NCI-H69 (cell line): Measurements from ENCODE around the gene PBX3.
"Not testable (repeated sequence)": the region's sequence is repeated elsewhere in the genome, so short reads cannot be mapped to it uniquely, and the experiment has no call there.

Experiments
- DNase-seq: peaks from one replicate; lab custom pipeline; 2025; lab: John Stamatoyannopoulos, UW

Gene PBX3

DNA sequence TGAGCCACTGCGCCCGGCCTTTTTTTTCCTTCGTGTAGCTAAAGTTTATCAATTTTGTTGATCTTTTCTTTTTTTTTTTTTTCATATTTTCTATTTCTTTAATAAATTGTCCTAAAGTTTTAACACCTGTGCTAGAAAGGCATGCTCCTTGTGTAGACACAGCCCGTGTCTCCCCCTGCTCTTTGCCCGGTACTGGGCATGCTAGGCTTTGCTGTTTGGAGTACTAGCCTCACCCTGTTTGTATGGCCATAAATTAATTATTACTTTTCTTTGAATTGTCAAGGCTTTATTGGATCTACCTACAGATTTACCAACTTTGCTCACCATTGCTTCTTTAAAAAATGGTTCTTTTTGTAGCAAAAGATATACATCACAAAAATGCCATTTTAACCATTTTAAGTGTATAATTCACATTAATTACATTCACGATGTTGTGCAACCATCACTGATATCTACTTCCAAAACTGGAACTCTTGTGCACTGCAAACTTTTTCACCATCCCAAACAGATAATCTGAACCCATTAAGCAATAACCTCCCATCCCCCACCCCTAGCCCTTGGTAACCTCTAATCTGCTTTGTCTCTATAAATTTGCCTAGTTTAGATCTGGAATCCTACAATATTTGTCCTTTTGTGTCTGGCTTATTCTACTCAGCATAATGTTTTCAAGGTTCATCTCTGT, 31.5 kb downstream of the PBX3 start:
- DNase-seq = not testable (repeated sequence)

DNA sequence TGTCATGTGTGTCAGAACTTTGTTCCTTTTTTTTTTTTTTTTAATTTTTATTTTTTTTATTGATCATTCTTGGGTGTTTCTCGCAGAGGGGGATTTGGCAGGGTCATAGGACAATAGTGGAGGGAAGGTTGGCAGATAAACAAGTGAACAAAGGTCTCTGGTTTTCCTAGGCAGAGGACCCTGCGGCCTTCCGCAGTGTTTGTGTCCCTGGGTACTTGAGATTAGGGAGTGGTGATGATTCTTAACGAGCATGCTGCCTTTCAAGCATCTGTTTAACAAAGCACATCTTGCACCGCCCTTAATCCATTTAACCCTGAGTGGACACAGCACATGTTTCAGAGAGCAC, 32.0 kb downstream of the PBX3 start:
- not testable (repeated sequence) for DNase-seq

DNA sequence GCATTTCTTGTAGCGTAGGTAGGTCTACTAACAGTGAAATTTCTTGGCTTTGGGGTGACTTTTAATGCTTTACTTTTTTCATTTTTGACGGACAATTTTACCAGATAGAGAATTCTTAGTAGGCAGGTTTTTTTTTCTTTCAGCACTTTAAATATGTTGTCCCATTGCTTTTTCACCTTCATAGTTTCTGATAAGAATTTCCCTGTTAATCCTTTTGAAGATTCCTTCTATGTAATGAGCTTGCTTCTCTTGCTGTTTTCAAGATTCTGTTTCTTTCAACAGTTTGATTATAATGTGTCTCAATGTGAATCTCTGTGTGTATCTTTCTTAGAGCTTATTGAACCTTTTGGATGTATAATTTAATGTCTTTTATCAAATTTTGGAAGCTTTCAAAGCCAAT, 35.5 kb downstream of the PBX3 start:
- no peak for DNase-seq

DNA sequence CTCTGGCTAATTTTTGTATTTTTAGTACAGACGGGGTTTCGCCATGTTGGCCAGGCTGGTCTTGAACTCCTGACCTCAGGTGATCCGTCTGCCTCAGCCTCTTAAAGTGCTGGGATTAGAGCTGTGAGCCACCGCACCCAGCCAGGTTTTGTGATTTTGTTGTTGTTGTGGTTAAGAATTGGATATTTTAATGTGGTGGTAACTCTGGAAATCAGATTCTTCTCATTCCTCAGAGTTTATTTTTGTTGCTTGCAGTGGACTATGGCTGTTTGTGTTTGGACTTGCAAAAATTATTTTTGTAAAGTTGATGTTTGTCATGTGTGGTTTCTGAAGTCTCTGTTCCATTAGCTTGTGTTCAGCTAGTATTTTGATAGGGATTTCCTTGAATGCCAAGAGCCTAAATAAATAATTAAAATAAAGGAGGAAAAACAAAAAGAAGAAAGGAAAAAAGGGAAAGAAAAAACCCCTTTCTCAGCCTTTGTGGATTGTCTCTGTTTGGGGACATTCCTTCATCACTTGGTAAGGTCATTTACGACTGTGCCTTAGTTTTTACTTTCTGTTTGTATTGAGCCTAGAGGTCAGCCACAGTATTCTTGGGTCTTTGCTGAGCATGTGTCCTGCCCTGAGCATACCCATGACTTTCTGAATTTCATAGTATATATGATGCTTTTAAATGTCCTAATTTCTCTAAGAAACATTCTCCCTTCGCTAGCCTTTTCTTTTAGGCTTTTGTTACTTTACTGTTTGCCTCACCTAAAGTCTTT, 37.3 kb downstream of the PBX3 start:
- no peak for DNase-seq

DNA sequence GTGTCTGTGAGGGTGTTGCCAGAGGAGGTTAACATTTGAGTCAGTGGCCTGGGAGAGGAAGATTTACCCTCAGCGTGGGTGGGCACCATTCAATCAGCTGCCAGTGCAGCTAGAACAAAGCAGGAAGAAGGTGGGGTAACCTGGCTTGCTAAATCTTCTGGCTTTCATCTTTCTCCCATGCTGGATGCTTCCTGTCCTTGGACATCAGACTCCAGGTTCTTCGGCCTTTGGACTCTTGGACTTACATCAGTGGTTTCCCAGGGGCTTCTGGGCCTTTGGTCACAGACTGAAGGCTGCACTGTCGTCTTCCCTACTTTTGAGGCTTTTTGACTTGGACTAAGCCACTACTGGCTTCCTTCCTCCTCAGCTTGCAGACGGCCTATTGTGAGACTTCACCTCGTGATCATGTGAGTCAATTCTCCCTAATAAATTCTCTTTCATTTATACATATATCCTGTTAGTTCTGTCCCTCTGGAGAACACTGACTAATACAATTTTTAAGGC, 38.1 kb downstream of the PBX3 start:
- no peak for DNase-seq

DNA sequence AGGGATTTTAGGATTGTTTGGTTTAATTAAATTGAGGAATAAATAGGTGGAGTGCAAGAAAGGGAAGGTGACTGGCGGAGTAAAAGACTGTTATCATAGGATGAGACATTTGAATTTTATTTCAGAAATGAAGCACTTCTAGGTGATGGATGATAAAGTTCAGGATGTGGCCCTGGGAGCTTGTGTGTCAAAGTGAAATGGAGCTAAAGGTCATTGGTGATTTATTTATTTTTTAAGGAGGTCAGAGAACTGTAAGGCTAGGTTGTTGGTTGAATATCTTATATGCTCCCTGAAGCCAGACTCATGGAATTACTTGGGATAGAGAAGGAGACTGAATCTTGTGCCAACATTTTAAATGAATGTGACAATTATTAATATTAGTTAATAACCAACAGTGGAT, 40.5 kb downstream of the PBX3 start:
- no peak for DNase-seq

DNA sequence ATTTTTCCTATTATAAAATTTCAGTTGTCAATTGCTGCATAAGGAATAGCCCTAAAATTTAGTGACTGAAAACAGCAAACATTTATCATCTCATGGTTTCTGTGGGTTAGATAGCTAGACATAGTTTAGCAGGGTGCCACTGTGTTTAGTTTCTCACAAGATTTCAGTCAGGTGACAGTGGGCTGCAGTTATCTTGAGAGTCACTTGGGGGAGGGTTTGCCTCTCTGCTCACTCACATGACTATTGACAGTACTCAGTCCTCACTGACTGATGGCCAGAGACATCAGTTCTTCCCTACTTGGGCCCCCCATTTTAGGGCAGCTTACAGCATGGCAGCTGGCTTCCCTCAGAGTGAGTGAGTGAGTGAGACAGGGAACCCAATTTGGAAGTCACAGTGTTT, 42.0 kb downstream of the PBX3 start:
- no peak for DNase-seq

DNA sequence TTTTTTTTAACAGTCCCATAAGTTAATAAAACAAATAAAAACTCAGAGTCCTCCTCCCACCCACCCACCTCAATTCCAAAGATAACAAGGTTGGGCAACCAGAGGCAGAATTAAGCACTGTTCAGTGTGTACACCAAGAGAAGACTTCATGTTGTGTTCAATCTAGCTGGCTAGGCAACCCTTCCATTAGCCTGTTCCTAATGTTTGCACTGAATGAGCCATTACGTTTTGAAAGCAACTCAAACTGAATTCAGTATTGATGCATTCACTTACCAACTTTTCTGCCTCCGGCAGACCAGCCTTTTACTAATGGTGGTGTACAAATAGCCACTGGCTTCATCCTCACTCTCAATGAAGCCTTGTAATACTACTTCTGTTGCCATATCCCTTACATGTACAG, 47.5 kb downstream of the PBX3 start:
- peak; percentile 98 for DNase-seq

DNA sequence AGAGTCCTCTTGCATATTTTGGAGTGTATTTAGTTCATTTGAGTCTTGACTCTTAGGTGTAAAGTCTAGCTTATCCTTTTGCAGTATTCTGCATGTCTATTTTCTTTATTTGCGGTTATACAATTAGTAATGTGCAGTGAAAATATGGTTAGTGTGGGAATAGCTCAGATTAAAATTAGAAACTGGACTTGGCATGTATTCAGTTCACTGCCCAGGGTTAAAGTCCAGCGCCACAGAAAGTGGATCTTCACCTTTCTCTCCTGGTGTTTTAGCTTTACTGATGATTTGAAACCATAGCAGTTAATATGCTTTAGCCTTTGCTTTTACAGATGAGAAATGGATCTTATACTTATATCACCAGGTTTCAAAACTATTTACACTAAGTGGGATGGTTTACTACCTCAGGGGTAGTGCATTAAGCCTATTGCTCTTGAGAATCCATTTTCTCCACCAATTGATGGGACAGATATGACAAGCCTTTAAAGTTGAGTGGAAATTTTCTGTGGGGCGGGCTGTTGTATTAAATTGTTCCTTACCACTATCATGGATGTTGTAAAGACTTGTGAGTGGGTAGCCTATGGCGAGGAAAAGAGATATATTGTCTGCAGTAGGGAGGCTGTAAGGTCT, 48.9 kb downstream of the PBX3 start:
- peak; percentile 26 for DNase-seq

DNA sequence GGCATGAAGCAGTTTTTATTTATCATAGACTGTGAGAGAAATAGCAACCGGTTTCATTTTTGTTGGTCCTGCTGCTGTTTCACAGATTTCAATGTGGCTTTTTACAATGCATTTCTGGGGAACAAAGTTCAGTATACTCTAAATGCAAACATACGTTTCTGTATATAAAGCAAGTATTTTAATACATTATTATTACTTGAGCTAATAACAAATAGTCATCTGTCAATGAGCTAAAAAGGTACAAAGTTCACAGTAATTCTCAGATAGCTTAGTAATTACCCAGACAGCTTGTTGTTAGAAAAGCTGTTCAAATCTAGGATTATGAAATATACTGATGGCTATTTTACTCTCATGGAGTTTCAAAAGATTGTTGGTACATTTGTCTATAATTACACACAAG, 50.8 kb downstream of the PBX3 start:
- peak; percentile 35 for DNase-seq

DNA sequence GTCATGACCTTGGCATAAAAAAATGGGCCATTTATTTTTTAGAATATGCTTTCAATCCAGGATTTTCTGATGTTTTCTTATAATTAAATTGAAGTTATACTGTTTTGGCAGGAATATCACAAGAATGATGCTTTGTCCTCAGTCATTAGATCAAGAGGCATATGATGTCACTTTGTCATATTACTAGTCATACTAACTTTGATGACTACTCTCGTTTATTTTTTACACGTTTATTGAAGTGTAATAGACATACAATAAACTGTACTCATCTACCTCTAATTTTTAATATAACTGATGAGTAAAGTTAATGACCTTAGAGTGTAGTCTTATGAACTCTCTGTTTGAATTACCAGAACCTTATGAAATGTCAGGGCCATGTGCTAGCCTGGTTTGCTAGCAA, 56.4 kb downstream of the PBX3 start:
- DNase-seq = no peak

DNA sequence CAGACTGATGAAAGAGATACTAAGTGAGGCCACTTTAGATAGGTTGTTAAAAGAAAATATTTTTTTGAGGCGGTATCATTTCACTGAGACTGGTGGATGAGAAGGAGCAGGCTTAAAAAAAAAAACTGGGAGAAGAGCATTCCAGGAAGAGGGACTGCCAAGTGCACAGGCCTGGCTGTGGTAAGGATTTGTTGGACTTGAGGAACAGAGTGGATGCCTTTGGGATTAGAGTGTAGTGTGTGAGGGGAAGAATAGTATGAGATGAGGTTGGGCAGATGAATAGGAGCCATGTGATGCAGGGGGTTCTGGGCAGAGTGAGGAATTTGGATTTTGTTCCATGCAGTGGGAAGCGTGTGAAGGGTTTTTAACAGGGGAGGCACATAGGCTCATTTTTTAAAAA, 57.9 kb downstream of the PBX3 start:
- DNase-seq = no peak

DNA sequence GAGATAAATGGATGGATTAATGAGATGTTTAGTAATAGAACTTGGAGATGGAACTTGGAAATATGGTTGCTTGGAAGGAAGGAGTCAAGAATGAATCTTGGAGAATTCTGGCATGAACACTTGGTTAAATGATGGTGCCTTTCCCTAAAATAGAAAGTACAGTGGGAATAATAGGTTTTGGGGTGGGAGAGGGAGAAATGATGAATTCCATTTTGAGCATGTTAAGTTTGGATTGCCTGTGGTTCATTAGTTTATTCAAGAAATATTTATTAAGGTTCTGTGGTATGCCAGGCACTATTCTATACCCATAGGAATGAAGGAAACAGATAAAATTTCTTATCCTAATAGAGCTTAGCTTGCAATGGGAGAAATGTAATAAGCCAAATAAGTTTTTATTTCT, 58.4 kb downstream of the PBX3 start:
- no peak for DNase-seq

DNA sequence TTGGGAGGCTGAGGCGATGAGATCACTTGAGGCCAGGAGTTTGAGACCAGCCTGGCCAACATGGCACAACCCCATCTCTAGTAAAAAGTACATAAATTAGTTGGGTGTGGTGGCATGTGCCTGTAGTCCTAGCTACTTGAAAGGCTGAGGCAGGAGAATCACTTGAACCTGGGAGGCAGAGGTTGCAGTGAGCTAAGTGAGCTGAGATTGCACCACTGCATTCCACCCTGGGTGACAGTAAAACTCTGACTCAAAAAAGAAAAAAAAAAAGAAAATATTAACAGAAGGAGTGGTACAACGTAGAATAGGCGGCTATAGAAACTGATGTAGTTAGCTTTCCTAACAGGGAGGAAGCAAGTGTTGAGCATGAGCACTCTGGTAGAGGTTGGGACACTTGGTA, 59.9 kb downstream of the PBX3 start:
- DNase-seq = no peak

DNA sequence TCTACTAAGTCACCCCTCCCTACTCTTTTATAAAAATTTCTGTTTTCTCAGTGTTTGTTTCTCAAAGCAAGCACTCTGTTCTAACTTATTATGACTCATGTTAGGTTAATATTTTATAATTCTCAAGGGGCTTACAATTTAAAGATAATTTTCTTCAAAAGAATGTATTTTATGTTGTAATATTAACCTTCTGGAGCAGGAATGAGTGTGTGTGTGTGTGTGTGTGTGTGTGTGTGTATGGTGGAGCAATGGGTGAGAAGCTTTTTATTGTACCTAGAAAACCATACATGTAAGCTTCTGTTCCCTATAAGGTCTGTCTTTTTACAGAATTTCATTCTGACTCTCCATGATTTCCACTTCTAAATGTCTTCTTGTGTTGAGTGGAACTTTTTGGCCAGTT, 63.0 kb downstream of the PBX3 start:
- no peak for DNase-seq

DNA sequence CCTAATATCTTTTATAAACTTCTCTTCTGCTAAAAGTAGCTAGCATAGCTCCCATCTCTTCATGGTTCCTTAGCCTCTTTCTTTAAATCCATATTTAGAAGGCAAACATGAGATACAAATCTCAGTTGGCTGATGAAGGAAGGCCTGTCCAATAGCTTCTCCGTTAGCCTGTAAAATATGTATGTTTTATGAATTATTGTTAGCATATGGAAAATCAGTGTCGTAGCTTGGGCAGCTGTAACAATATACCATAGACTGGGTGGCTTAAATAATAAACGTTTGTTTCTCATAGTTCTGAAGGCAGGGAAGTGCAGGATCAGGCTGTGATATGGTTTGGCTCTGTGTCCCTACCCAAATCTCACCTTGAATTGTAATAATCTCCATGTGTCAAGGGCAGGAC, 63.8 kb downstream of the PBX3 start:
- DNase-seq = no peak

DNA sequence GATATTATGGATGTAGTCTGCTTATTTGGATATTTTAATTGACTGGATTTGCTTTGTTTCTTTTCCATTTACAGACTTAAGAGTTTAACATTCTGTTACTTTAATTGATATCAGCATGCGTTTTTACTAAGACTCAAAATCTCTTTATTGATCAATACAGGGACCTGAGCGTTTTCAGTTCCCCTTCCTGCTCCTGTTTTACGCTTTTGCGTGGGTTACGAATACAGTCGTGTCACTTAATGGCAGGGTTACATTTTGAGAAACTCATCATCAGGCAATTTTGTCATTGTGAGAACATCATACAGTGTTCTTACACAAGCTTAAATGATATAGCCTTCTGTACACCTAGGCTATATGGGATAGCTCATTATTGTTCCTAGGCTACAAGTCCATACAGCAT, 65.2 kb downstream of the PBX3 start:
- no peak for DNase-seq

DNA sequence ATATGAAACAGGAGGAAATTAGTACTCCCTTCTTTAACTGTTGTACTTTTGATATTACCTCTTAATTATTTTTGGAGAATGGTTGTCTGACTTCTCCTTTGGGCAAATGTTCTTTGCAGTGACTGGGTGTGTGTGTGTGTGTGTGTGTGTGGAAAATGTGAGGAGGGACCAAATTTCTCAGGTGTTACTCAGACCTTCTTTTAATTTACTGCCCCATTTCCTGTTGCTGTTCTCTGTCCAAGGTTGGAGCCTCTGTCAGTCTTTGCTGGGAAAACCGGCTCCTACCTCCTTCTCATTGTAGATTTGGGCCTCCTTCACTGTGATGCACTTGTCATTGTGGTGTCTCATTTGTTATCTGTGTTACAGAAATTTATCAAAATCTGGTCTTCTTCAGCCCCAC, 68.4 kb downstream of the PBX3 start:
- peak; percentile 36 for DNase-seq

DNA sequence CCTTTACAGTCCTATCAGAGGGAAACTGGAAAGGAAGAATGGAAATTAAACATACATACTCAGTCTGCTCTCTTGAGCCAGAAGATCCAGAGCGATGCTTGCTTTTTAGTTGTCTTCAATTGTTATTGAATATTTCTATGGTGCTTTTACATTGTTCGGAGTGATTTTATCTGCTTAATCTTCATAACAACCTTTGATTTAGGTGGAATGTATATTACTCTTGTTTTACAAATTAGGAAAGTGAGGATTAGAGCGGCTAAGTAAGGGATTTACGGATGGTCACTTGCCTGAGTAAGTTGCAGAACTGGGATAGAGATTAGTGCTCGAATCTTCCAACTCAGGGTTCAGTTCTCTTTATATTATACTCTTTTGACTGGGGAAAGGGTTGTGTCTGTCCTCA, 69.1 kb downstream of the PBX3 start:
- DNase-seq = no peak

DNA sequence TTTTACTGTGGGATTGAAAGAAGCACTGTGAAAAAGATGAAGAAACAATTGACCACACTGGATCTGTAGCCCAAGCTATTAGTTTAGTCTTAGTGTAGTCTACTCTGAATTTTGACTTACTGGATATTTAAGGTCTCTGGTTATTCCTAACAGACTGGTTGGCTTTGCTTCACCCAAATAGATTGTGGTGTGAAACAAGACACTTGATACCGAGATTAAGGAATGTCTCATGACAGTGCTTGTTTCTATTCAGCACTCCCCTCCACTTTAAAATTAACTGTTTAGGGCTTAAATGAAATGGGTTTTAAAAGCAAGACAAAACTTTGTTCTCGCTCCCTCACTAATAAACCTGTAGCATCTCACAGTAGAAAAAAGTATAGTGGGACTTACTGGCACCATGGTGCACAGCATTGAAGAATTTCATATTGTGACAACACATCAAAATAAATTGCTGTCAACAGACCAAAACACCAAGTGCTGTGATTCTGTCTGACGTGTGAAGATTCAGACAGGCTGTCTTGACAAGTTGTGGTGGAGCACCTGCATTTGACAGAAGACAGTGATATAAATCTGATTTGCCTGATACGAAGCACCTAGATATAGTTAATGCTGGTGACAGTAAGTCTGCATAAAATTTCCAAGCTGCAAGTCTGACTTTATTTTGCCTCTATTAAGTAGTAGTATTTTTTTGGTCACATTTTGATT, 73.1 kb downstream of the PBX3 start:
- DNase-seq = no peak

DNA sequence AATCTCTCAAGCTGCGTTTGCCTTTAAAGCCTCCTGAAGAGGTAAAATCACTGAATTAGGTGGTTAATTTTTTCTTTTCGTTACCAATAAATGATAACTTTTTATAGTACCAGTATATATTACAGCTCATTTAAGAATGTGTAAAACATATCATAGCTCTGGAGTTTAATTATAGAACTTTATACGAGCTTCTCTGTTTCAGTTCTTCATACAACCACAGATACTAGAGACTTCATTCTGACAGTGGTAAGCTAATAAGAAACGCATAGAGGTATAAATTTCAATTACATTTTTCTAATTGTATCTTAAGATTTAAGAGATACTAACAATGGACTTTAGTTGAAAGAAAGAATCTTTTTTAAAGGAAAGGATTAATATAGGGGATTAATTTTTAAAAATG, 73.9 kb downstream of the PBX3 start:
- no peak for DNase-seq

DNA sequence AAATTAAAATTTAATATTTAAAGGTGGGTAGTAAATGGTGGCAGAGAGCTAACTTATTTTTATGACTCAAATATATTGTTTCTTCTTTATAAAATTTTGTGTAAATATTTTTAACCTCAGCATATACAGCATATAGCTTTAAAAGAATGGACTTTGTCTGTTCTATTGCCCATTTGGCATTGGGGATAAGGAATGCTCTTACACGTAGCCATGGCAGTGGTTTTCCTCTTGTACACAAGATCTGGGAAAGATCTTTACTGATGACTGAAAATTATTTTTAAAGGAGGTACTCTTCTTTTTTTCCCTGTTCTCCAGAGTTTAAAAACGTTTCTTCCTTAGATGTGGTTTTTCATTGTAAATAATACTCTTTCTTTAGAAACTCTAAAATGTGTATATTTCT, 75.0 kb downstream of the PBX3 start:
- DNase-seq = no peak

DNA sequence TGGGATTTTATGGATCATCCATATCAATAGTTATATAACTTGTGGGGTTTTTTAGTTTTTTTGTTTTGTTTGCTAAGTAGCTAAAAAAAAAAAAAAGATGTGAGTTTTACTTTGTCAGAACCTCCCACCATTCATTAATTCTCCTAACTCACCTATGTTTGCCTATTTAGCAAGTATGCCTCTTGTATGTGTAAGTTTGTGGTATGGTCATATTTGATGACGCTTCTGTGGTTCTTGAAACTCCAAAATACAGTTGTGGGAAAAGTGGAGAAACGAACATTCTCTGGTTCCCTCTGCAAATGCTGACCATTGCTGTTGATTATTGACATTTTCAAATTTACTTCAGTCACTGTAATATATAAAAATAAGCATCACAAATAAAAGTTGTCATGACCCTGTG, 75.7 kb downstream of the PBX3 start:
- DNase-seq = no peak
